ENCODE data around the gene NRN1L. TPM values are rescaled to one million over a fixed set of nuclear protein-coding genes. Genes with fewer than 3 reads are reported as not detected.
"Not testable (repeated sequence)": the region's sequence is repeated elsewhere in the genome, so short reads cannot be mapped to it uniquely, and the experiment has no call there.

The NRN1L gene
- total RNA-seq, 1 experiment from 2014 or later = 7.6 TPM

DNA sequence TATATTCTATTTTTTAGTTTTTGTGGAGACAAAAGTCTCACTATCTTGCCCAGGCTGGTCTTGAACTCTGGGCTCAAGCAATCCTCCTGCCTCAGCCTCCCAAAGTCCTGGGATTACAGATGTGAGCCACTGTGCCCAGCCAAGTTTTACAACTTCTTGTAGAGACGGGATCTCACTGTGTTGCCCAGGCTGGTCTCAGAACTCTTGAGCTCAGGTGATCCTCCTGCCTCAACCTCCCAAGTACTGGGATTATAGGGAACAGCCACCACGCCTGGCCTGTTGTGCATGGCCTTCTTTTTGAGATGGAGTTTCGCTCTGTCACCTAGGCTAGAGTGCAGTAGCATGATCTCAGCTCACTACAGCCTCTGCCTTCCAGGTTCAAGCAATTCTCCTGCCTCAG lies 31.0 kb upstream of the NRN1L start:
- Histone ChIP-seq H3K4me3 (ENCODE audit: insufficient read depth, low read depth, low read length) (no peak overlapping the region), H3K27me3 (ENCODE audit: control insufficient read depth, insufficient read depth, low read length) (no peaks in the 10 kb centered on the region), H3K36me3 (replicated peaks; ENCODE audit: control insufficient read depth, insufficient read depth, low read length) (peaks cover 2% of the 10 kb centered on the region)
- no peak for DNase-seq

DNA sequence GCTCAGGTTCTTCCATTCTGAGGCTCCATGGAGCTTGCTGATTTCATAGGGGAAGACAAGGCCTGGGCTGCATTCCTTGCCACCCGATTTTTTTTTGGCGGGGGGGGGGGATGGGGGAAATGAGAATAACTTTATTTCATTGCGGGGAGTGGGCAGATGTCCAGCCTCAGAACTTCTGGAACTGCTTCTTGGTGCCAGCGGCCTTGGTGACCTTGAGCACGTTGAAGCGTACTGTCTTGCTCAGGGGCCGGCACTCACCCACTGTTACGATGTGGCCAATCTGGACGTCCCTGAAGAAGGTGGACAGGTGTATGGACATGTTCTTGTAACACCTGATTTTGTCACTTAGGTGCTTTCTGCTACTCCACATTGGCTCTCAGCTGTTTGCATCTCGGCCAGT lies 28.9 kb upstream of the NRN1L start:
- no peak for DNase-seq

DNA sequence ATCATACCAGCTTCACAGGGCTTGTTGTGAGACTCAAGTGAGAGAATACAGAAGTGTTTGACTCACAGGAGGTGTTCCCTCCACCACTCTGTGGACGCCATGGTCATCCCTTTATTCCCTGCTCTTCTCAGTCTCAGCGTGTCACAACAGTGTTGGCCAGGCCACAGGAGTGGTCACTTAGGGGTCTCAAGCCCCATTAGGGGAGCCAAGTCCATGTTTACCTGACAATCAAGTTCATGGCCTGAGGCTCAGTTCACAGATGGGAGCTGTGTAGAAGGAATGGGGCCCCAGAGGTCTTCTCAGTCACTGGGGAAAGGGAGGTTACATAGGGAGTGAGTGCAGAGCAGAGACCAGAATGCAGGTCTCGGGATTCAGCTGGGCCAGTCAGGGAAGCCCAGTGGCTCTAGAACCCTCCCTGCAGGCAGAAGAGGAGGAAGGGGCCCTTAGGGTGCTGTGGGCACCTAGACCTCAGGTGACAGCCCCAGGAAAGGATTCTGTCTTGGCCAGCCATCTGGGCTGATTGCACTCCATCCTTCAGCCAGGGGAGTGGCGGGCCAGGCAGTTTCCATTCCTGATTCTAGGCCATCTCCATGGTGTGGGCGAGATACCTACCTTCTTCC lies 27.6 kb upstream of the NRN1L start:
- Histone ChIP-seq H3K36me3 (replicated peaks; ENCODE audit: control insufficient read depth, insufficient read depth, low read length) (peaks cover 11% of the 10 kb centered on the region), H3K4me3 (ENCODE audit: insufficient read depth, low read depth, low read length) (no peak overlapping the region), H3K27me3 (ENCODE audit: control insufficient read depth, insufficient read depth, low read length) (no peaks in the 10 kb centered on the region)
- DNase-seq = no peak

More for the DNA sequence above, 28.9 kb upstream of the NRN1L start:
- H3K27me3 ChIP-seq (ENCODE audit: control insufficient read depth, insufficient read depth, low read length) = no peaks in the 10 kb centered on the region
- H3K4me3 ChIP-seq (ENCODE audit: insufficient read depth, low read depth, low read length) = no peak overlapping the region
- H3K36me3 ChIP-seq (replicated peaks; ENCODE audit: control insufficient read depth, insufficient read depth, low read length) = peaks cover 5% of the 10 kb centered on the region

DNA sequence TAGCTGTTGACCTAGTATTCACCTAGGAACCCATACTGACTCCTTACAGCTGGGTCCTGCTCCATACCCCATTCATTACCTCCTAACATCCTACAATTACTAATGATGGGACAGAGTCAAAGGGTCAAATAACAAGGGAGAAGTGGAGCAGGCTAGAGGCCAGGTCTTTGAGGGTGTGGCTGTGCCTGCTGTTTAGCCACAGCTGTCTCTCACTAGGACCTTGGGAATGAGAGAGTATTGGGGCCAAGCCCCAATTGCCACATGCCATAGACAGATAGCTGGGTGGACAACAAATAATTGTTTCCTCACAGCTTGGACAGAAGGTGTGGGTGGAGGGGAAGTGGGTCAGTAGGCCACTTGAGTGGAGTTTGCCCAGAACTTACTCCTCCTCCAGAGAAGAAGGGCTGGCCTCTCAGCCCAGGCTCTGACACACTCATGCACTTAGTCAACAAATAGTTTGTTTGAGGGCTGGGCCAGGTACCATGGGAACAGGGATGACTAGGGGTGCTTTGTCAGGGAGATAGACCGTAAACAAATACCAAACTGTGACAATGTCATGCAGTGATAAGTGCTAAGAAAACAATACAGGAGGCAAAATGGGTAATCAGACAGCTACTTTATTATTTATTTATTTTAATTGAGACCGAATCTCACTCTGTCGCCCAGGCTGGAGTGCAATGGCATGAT lies 27.0 kb upstream of the NRN1L start:
- H3K27me3 ChIP-seq (ENCODE audit: control insufficient read depth, insufficient read depth, low read length) = no peaks in the 10 kb centered on the region
- no peak overlapping the region for H3K4me3 ChIP-seq (ENCODE audit: insufficient read depth, low read depth, low read length)
- DNase-seq = peak; percentile 78
- peaks cover 11% of the 10 kb centered on the region for H3K36me3 ChIP-seq (replicated peaks; ENCODE audit: control insufficient read depth, insufficient read depth, low read length)

DNA sequence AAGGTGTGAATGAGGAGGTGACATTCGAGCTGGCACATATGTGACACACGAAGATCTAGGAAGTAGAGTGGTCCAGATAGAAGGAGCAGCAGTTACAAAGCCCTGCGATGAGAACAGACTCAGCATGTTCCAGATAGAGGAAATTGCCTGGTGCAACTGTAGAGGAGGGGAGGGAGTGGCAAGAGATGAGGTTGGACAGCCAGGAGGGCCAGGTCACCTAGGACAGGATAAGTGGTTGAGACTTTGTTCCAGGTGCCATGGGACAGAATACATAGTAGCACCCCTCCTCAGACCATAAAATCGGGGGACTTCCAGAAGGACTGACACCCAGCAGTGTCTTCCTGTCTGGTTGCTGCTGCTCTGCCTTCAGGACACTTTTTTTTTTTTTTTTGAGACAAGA lies 26.2 kb upstream of the NRN1L start:
- peaks cover 13% of the 10 kb centered on the region for H3K36me3 ChIP-seq (replicated peaks; ENCODE audit: control insufficient read depth, insufficient read depth, low read length)
- no peak for DNase-seq
- H3K4me3 ChIP-seq (ENCODE audit: insufficient read depth, low read depth, low read length) = no peak overlapping the region
- no peaks in the 10 kb centered on the region for H3K27me3 ChIP-seq (ENCODE audit: control insufficient read depth, insufficient read depth, low read length)

DNA sequence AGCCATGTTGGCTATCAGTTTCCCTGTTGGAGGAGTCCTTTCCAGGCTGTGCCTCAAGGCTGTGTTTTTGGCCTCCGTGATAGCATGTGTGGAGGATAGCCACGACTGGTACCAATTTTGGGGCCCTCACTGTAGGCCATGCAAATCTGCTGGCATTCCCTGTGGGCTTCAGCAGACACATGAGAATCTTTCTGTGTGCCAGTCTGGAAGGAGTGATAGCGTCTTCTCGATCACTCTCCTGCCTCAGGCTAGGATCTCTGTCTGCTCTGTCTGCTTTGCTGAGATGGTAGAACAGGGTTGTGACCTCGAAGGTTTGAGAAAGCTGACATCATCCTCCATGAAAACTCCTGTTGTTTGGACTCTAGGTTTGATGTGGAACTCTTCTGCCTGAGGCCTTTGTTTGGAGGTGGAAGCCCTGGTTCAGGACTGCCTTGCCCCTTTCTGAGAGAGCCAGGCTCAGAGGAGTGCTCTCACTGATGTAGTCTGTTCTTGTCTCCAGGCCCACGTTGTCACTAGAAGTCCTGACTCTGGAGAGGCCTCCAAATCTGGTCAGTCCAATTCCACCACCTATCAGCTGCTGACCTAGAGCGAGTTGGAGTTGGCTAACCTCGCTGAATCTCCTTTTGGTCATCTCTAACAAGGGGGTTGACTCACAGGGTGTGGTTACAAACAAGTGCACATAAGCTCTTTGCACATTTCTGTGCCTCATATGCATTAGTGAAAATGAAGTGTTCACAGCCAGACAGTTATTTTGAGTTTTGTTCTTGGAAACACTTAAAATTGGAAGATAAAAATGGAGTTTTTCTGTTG lies 23.9 kb upstream of the NRN1L start:
- no peak overlapping the region for H3K4me3 ChIP-seq (ENCODE audit: insufficient read depth, low read depth, low read length)
- peaks cover 17% of the 10 kb centered on the region for H3K36me3 ChIP-seq (replicated peaks; ENCODE audit: control insufficient read depth, insufficient read depth, low read length)

DNA sequence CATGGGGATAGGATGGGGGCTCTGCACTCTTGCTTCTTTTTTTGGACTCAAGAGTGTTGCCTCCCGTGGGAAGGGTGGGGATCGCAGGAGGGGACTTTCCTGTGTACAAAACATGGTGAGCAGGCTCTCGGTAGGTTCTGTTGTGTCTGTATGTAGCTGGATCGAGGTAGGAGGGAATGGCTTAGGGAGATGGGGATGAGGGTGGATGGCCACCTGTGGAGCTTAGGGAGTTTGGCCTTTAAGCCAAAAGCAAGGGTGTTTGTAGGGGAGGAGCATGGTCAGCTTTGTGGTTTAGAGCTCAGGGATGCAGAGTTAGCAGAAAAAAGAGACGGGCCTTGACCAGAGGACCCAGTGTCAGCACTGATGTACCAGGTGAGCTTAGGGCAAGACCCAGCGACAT lies 22.8 kb upstream of the NRN1L start:
- no peak for DNase-seq
- Histone ChIP-seq H3K27me3 (ENCODE audit: control insufficient read depth, insufficient read depth, low read length) (no peaks in the 10 kb centered on the region), H3K36me3 (replicated peaks; ENCODE audit: control insufficient read depth, insufficient read depth, low read length) (peaks cover 21% of the 10 kb centered on the region), H3K4me3 (ENCODE audit: insufficient read depth, low read depth, low read length) (no peak overlapping the region)

More for the DNA sequence above, 23.9 kb upstream of the NRN1L start:
- DNase-seq = no peak
- H3K27me3 ChIP-seq (ENCODE audit: control insufficient read depth, insufficient read depth, low read length) = no peaks in the 10 kb centered on the region

DNA sequence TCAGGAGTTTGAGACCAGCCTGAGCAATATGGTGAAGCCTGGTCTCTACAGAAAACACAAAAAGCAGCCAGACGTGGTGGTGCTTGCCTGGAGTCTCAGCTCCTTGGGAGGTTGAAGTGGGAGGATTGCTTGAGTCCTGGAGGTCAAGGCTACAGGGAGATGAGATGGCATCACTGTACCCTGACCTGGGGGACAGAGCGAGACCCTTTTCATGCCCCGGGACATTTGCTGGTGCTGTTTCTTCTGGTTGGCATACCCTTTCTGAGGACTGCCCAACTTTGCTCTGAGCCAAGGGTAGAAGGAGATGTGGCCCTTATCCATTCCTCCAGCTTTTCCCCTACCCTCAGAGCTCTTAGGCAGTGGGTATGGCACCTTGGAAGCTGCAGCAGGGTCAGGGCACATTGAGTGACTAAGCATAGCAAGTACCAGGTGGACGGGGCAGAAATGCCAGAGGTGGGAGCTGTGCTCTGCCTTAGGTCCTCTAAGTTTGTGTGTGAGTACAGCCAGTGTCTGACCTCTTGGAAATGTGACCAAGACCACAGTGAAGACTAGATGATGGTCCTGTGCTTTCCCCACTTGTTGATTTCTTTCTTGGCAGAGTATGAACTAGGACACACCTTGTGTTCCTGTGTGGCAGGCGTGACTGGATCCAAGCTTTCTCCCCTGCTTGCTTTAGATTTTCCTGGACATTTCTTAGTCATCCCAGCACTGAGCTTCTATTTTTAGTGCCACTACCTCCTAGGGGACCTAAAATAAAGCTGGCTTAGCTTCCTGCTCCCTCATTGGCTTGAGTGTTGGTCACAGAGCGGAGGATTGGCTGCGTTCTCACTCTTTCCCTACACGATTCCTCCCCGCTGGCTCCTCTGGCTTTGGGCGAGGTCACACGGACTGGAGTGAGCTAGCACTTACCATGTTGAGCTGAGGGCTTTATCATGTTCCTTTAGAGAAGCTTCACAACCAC lies 21.8 kb upstream of the NRN1L start:
- no peak for DNase-seq
- Histone ChIP-seq H3K36me3 (replicated peaks; ENCODE audit: control insufficient read depth, insufficient read depth, low read length) (peaks cover 24% of the 10 kb centered on the region), H3K4me3 (ENCODE audit: insufficient read depth, low read depth, low read length) (no peak overlapping the region), H3K27me3 (ENCODE audit: control insufficient read depth, insufficient read depth, low read length) (no peaks in the 10 kb centered on the region)

DNA sequence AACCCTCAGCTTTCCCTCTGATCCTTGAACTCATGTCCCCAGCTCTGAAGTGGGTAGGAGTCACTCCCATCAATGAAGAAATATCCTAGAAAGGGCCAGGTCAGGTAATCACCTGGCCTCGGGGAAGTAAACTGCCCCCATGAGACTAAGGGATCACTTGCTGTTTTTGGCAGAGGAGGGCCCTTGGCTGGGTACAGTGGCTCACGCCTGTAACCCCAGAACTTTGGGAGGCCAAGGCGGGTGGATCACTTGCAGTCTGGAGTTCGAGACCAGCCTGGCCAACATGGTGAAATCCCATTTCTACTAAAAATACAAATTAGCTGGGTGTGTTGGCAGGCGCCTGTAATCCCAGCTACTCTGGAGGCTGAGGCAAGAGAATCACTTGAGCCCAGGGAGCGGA lies 20.6 kb upstream of the NRN1L start:
- H3K36me3 ChIP-seq (replicated peaks; ENCODE audit: control insufficient read depth, insufficient read depth, low read length) = peaks cover 33% of the 10 kb centered on the region
- not testable (repeated sequence) for H3K4me3 ChIP-seq (ENCODE audit: insufficient read depth, low read depth, low read length); DNase-seq; H3K27me3 ChIP-seq (ENCODE audit: control insufficient read depth, insufficient read depth, low read length)

DNA sequence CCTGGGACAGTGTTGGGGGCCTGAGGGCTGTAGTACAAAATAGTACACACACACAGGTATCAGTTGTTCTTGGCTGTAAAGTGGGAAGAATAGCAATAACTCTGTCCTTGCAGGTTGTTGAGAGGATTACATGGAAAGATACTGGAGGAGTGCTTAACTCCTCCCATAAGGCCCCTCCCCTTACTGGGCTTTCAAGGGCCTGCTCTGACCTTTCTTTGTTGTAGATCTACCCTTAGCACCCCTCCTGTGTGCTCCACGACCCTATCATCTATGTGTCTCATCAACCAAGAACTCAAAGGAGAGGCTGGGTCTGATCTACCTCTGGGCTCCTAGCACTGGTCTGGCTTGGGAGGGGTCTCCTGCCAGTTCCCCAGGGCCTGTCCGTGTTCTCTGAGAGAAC lies 20.1 kb upstream of the NRN1L start:
- Histone ChIP-seq H3K4me3 (ENCODE audit: insufficient read depth, low read depth, low read length) (no peak overlapping the region), H3K27me3 (ENCODE audit: control insufficient read depth, insufficient read depth, low read length) (no peaks in the 10 kb centered on the region), H3K36me3 (replicated peaks; ENCODE audit: control insufficient read depth, insufficient read depth, low read length) (peaks cover 33% of the 10 kb centered on the region)
- DNase-seq = no peak

DNA sequence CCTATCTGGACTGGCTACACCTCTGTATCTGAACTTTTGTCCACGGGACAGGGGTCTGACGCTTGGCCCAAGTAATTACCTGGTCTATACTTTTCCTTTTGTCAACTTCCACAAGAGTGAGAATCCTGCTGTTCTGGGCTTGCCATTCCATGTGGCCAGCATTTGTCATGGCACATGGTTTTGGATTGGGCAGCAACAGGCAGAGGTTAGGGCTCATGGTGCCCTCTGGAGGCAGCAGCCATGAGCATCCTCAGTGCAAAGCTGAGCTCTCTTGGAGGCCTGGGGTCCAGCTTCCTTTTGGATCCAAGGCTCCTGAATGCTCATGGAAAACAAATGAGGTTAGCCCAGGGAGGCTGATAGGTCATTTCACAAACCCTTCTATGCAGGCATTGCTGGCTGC lies 19.4 kb upstream of the NRN1L start:
- DNase-seq = peak; percentile 80
- Histone ChIP-seq H3K27me3 (ENCODE audit: control insufficient read depth, insufficient read depth, low read length) (no peaks in the 10 kb centered on the region), H3K36me3 (replicated peaks; ENCODE audit: control insufficient read depth, insufficient read depth, low read length) (peaks cover 37% of the 10 kb centered on the region), H3K4me3 (ENCODE audit: insufficient read depth, low read depth, low read length) (no peak overlapping the region)

DNA sequence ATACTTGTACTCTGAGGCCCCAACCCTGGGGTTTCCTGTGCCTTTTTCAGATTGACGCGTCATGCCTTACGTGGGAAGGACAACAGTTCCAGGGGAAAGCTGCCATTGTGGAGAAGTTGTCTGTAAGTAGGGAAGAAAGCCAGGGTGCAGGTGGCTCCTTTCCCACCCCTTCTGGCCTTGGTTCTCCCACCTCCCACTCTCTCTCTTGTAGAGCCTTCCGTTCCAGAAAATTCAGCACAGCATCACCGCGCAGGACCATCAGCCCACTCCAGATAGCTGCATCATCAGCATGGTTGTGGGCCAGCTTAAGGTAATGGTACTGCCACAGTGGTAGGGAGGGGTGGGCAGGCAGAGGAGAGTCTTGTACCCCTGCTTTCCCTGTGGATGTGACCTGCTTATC lies 16.4 kb upstream of the NRN1L start:
- Histone ChIP-seq H3K36me3 (replicated peaks; ENCODE audit: control insufficient read depth, insufficient read depth, low read length) (peaks cover 34% of the 10 kb centered on the region), H3K27me3 (ENCODE audit: control insufficient read depth, insufficient read depth, low read length) (no peaks in the 10 kb centered on the region), H3K4me3 (ENCODE audit: insufficient read depth, low read depth, low read length) (no peak overlapping the region)
- no peak for DNase-seq

DNA sequence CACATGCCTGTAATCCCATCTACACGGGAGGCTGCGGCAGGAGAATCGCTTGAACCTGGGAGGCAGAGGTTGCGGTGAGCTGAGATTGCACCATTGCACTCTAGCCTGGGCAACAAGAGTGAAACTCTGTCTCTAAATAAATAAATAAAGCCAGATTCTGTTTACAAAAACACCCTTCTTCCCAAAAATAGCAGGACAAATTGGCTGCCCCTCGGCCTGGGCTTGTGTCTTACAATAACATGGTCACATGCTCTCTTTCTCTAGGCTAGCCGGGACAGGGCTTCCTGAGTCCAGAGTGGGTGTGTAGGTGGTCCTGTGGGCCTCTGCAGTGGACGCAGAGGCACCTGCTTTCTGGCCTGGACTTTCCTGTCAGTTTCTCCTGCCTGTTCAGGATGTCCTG lies 15.0 kb upstream of the NRN1L start:
- H3K27me3 ChIP-seq (ENCODE audit: control insufficient read depth, insufficient read depth, low read length) = no peaks in the 10 kb centered on the region
- no peak for DNase-seq
- H3K4me3 ChIP-seq (ENCODE audit: insufficient read depth, low read depth, low read length) = no peak overlapping the region
- peaks cover 33% of the 10 kb centered on the region for H3K36me3 ChIP-seq (replicated peaks; ENCODE audit: control insufficient read depth, insufficient read depth, low read length)

DNA sequence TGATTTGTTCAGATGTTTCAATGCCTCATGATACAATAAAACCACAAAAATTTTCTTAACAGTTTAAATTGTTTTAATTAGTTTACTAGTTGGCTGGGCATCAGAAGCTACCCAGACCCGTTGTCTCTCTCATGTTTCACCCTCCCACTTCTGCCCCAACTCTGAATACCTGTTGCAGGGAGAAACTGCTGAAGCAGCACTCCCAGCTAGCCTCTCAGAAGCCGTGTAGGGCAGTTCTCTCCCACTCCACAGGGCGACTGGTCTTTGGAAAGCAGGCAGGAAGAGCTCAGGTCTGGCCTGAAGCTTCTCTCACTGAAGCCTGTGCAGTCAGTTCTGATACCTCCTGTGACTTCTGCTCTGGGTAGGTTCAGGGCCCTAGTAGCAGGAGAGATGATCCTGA lies 13.4 kb upstream of the NRN1L start:
- Histone ChIP-seq H3K4me3 (ENCODE audit: insufficient read depth, low read depth, low read length) (no peak overlapping the region), H3K27me3 (ENCODE audit: control insufficient read depth, insufficient read depth, low read length) (no peaks in the 10 kb centered on the region), H3K36me3 (replicated peaks; ENCODE audit: control insufficient read depth, insufficient read depth, low read length) (peaks cover 31% of the 10 kb centered on the region)
- DNase-seq = no peak
